Fibroblast of pulmonary artery (primary cell): ENCODE results near the gene POLD2.

Source experiments
- DNase-seq: peaks from one replicate; pipeline ENCODE4 v3.0.0-alpha.2; 2010; ENCODE audit warnings: low read depth
- H3K4me3 ChIP-seq: replicated peaks from 2 replicates; pipeline ENCODE4 v1.5.1; 2011; ENCODE audit warnings: low read depth, mild to moderate bottlenecking, control low read depth, low read length, moderate library complexity
- TF ChIP-seq, protein P1 (sequence below): IDR thresholded peaks from 2 replicates; pipeline ENCODE4 v1.5.1; 2011; ENCODE audit warnings: mild to moderate bottlenecking, control low read depth, low read length, inconsistent platforms; ENCODE audit errors: missing control alignments

POLD2 gene

DNA sequence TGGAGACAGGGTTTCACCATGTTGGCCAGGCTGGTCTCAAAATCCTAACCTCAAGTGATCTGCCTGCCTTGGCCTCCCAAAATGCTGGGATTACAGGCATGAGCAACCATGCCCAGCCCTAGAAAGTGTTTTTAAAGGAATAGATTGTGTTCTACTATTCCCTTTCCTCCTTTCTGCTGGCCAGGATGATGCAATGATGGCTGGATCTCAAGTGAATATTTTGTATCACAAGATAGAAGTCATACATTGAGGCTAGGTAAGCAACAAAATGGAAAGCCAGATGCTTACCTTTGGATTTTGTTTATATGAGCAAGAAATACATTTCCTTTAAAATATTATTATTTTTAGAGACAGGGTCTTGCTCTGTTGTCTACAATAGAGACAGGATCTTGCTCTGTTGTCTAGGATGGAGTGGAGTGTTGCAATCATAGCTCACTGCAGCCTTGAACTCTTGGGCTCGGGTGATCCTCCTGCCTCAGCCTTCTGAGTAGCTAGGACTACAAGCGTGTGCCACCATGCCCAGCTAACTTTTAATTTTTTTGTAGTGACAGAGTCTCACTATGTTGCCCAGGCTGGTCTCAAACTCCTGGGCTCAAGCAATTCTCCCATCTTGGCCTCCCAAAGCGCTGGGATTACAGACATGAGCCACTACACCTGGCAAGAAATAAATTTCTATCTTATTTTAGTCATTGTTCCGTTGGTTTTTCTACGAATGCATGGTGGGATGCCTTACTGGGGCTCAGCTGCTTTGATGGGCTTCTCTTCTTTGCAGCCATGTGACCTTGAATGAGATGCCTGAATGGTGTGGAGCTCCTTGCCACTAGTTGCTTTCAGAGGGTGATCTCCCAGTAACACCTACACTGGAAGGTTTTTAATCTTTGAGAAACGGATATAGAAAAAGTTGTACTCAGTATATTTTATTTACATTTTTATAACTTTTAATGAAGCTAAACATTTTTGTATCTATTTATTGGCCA lies 25.0 kb downstream of the POLD2 start:
- TF ChIP-seq, protein P1, sequence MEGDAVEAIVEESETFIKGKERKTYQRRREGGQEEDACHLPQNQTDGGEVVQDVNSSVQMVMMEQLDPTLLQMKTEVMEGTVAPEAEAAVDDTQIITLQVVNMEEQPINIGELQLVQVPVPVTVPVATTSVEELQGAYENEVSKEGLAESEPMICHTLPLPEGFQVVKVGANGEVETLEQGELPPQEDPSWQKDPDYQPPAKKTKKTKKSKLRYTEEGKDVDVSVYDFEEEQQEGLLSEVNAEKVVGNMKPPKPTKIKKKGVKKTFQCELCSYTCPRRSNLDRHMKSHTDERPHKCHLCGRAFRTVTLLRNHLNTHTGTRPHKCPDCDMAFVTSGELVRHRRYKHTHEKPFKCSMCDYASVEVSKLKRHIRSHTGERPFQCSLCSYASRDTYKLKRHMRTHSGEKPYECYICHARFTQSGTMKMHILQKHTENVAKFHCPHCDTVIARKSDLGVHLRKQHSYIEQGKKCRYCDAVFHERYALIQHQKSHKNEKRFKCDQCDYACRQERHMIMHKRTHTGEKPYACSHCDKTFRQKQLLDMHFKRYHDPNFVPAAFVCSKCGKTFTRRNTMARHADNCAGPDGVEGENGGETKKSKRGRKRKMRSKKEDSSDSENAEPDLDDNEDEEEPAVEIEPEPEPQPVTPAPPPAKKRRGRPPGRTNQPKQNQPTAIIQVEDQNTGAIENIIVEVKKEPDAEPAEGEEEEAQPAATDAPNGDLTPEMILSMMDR = no peak
- H3K4me3 ChIP-seq = no peak overlapping the region
- DNase-seq = no peak

DNA sequence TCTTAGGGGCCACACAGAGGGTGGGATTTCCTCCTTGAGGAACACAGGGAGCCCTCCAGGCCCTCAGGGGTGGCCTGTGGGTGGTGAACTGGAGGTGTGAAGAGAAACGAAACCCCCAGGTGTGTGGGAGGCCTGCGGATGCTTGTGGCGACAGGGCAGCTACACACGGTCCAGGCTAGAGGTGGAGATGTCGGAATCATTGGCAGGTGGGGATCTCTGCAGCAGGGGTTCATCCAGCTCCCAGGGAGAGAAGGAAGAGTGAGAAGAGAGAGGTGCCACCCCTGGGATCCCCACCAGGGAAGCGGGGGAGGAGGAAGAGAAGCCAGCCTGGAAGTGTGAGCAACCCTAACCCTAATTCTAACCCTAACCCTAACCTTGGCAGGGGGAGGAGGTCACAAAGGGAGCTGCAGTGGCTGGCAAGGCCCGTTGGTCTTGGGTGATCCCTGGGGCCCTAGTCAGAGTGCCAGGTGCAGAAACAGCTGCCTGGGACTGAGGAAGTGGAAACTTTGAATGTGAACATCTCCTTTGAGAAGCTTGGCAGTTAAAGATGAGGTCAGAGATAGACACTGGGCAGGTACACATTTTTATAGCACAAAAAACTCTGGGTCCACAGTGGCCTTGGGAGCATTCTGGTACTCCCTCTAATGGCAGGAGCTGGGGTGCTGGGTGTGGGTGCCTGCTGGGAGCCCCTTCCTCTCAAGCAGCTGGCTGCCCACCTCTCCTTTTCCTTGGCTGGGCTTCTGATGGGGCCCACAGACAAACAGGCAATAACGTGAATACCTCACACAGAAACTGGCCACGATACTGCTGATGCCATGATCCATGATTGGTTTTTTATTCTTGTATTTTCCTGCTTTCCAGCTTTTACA lies 26.1 kb downstream of the POLD2 start:
- H3K4me3 ChIP-seq = no peak overlapping the region
- no peak for DNase-seq
- TF ChIP-seq, protein P1 = no peak

DNA sequence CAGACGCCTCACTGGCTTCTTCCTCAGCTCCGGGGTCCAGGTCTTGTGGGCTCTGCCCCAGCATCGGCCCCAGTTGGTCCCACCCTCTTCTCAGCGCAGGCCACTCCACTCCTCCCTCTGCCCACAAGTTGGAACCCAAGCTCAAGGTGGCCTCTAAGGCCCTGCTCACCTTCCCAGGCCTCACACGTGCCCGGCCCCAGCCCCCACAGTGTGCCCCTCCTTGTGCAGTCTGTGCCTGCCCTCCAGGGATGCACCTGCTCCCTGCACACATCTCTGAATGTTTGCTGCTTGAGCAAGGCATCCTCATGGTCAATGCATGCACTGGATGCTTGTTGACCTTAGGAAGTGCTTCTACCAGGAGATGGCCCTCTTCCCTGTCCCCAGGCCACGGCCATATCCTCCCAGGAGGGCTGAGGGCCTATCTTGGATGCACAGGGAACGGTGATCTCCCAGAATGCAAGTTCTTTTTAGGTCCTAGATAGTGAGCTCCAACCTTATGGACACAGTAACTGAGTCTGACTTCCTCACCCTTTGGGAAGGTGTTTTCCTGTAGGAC lies 26.9 kb downstream of the POLD2 start:
- DNase-seq = no peak
- TF ChIP-seq, protein P1 = no peak
- no peak overlapping the region for H3K4me3 ChIP-seq

DNA sequence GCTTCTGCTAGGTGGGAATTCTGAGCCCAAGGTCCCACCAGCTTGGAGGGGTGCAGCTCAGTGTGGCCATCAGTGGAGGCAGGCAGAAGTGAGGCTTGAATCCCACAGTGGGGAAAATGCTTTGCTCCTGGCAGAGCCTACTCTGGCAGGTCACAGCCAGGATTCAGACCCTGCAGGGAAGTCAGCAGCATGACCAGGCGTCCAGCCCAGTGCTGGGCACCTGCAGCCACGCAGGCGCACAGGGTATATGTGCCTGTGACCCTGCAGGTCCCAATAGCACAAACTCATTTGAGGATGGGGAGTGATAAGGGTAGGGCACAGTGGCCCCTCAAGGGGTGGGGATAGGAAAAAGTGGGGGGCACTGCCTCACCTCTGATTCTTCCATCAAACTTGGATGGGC lies 27.6 kb downstream of the POLD2 start:
- DNase-seq = no peak
- TF ChIP-seq, protein P1 = no peak
- no peak overlapping the region for H3K4me3 ChIP-seq

DNA sequence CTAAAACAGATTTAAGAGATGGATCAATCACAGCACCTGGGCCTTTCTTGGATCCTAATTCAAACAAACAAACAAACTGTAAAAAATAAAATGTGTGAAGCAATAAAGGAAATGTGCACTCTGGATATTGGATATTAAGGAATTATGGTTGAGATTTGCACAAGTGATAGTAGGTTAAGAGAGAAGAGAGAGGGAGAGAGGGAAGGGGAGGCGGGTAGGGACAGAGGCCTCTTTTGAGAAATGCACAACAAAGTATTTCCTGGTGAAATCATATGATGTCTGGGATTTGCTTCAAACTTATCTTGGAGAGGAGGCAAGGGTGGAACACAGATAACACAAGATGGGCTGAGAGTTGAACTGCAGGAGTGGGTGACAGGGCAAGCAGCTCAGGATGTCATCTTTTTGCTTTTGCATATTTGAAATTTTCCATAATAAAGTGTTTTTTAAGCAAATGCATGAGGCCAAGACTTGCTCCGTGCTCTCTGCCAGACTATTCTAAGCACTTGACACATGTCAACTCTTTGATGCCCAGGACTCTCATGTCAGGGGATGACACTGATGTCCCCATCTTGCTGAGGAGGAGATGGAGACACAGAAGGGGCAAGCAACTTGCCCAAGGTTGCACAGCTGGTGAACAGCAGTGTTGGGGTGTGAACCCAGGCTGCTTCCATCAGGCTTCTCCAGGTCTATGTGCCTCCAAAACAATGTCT lies 28.3 kb downstream of the POLD2 start:
- TF ChIP-seq, protein P1 = no peak
- H3K4me3 ChIP-seq = no peak overlapping the region
- DNase-seq = peak; percentile 23

DNA sequence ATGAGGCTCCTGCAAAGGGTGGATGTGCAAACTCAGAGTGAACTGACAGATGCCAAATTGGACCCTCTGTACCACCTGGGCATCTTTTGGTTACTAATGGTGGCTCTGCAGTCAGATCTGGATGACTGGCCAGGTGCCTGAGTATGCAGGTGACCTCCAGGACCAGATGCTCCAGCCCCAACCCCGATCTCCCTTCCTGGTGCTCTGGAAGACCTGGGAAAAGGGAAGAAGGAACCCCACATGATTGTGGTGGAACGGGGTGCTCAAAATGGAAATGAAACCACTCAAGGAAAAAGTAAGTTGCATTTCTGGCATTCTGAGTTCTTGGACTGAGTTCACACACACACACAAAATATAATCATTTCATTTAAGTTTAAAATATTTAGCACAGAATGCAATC lies 29.0 kb downstream of the POLD2 start:
- TF ChIP-seq, protein P1 = no peak
- H3K4me3 ChIP-seq = no peak overlapping the region
- DNase-seq = peak; percentile 19
